CD14-positive monocyte (primary cell): ENCODE measurements around the gene TPSG1. TPM values are rescaled to one million over a fixed set of nuclear protein-coding genes. Genes with fewer than 3 reads are reported as not detected.

Experiments used
- DNase-seq, 3 donors: peaks; one replicate each; pipeline ENCODE4 v3.0.0-alpha.2; 2011 to 2022
- H2AFZ ChIP-seq: 2 replicates; pipeline ENCODE4 v1.6.0; 2012; ENCODE audit warnings: mild to moderate bottlenecking, low read depth, low read length, inconsistent platforms; ENCODE audit not compliant: insufficient read depth, poor library complexity, severe bottlenecking
- H3K27ac ChIP-seq, 2 donors: 1 replicate in 1 of 2; 2 replicates in 1 of 2; pipeline ENCODE4 v1.5.1; 2012 to 2013; ENCODE audit warnings: low read length in 2 of 2, control low read depth in 1 of 2, inconsistent platforms in 1 of 2, low read depth in 1 of 2, mild to moderate bottlenecking in 1 of 2
- H3K27me3 ChIP-seq, 2 donors: one replicate each; pipeline versions ENCODE4 v1.6.0 to v1.6.1; 2011 to 2013; ENCODE audit warnings: low read length in 2 of 2; ENCODE audit not compliant: control insufficient read depth in 2 of 2, insufficient read depth in 2 of 2
- H3K36me3 ChIP-seq, 2 donors: replicated peaks in 1 of 2; 1 replicate in 1 of 2; 2 replicates in 1 of 2; pipeline versions ENCODE4 v1.5.1 to v1.6.1; 2012 to 2013; ENCODE audit warnings: low read length in 2 of 2, control low read depth in 1 of 2, inconsistent platforms in 1 of 2, mild to moderate bottlenecking in 1 of 2; ENCODE audit not compliant: insufficient read depth in 2 of 2, control insufficient read depth in 1 of 2
- H3K4me1 ChIP-seq, 2 donors: 1 replicate in 1 of 2; 2 replicates in 1 of 2; pipeline versions ENCODE4 v1.5.1 to v1.6.1; 2012 to 2013; ENCODE audit warnings: low read length in 2 of 2, control low read depth in 1 of 2, inconsistent platforms in 1 of 2, mild to moderate bottlenecking in 1 of 2, moderate library complexity in 1 of 2; ENCODE audit not compliant: insufficient read depth in 2 of 2, control insufficient read depth in 1 of 2
- H3K4me2 ChIP-seq: replicated peaks from 2 replicates; pipeline ENCODE3; 2012; ENCODE audit warnings: low read length, moderate library complexity, mild to moderate bottlenecking; ENCODE audit not compliant: poor library complexity, severe bottlenecking; ENCODE audit errors: extremely low read depth
- H3K4me3 ChIP-seq, 3 experiments: fragments of 200-600 bp in 1 of 3; sonication (generic) in 1 of 3; replicated peaks in 1 of 3; 1 replicate in 2 of 3; 2 replicates in 1 of 3; pipeline ENCODE4 v1.5.1; 2011 to 2013; ENCODE audit warnings: low read length in 3 of 3, mild to moderate bottlenecking in 3 of 3, control low read depth in 2 of 3, low read depth in 2 of 3, inconsistent platforms in 1 of 3, moderate library complexity in 1 of 3
- H3K79me2 ChIP-seq: 2 replicates; pipeline ENCODE4 v1.6.0; 2012; ENCODE audit warnings: mild to moderate bottlenecking, control low read depth, inconsistent platforms, low read length, moderate library complexity; ENCODE audit not compliant: insufficient read depth
- H3K9ac ChIP-seq: 2 replicates; pipeline ENCODE4 v1.6.0; 2017; ENCODE audit warnings: low read length, mild to moderate bottlenecking; ENCODE audit not compliant: insufficient read depth, poor library complexity, severe bottlenecking
- H3K9me3 ChIP-seq, 2 donors: replicated peaks in 1 of 2; 1 replicate in 1 of 2; 2 replicates in 1 of 2; pipeline versions ENCODE4 v1.5.1 to v1.6.1; 2012 to 2013; ENCODE audit warnings: low read length in 2 of 2, control low read depth in 1 of 2; ENCODE audit not compliant: control insufficient read depth in 1 of 2, insufficient read depth in 1 of 2
- H4K20me1 ChIP-seq: 2 replicates; pipeline ENCODE4 v1.6.0; 2012; ENCODE audit warnings: mild to moderate bottlenecking, low read length, control low read depth, moderate library complexity; ENCODE audit not compliant: insufficient read depth
- H3K27ac Mint-ChIP-seq, 7 donors: one replicate each; pipeline ENCODE4 v1.8.0; 2020; ENCODE audit warnings: mild to moderate bottlenecking in 7 of 7, mixed read lengths in 7 of 7, moderate library complexity in 6 of 7, inconsistent platforms in 2 of 7
- H3K27me3 Mint-ChIP-seq, 3 donors: one replicate each; pipeline ENCODE4 v1.8.0; 2021 to 2022; ENCODE audit warnings: low read depth in 3 of 3, mild to moderate bottlenecking in 3 of 3, mixed read lengths in 3 of 3, moderate library complexity in 3 of 3, inconsistent platforms in 1 of 3
- H3K36me3 Mint-ChIP-seq, 2 donors: one replicate each; pipeline ENCODE4 v1.8.0; 2020; ENCODE audit warnings: mixed read lengths in 2 of 2, inconsistent platforms in 1 of 2, mild to moderate bottlenecking in 1 of 2
- H3K4me1 Mint-ChIP-seq: one replicate; pipeline ENCODE4 v1.8.0; 2020; ENCODE audit warnings: mild to moderate bottlenecking, mixed read lengths
- H3K4me3 Mint-ChIP-seq, 2 donors: one replicate each; pipeline ENCODE4 v1.8.0; 2020; ENCODE audit warnings: mild to moderate bottlenecking in 2 of 2, mixed read lengths in 2 of 2, moderate library complexity in 1 of 2
- H3K9me3 Mint-ChIP-seq, 7 donors: one replicate each; pipeline ENCODE4 v1.8.0; 2020 to 2022; ENCODE audit warnings: mixed read lengths in 7 of 7, mild to moderate bottlenecking in 6 of 7, moderate library complexity in 6 of 7, inconsistent platforms in 2 of 7
- WGBS: methylation state at CpG from one replicate; pipeline ENCODE4 v1.1.5; 2013; ENCODE audit warnings: missing lambda C conversion rate; ENCODE audit not compliant: insufficient coverage; 5-methylcytosine and 5-hydroxymethylcytosine counted together
- intact Hi-C, 2 donors: fragments of 100-400 bp; cut with micrococcal nuclease; formaldehyde crosslinking; loops; one replicate each; pipeline versions ENCODE4 v1.15.0 to v1.15.1; 2023
- polyA plus RNA-seq, 3 donors: library from polyadenylated mRNA; depleted of rRNA in 1 of 3; unstranded in 2 of 3; stranded (reverse) in 1 of 3; fragments of 300-500 nt in 2 of 3; fragments of >200 nt in 1 of 3; fragmentation: Illumina TruSeq in 2 of 3; gene quantifications; 1 replicate in 2 of 3; 2 replicates in 1 of 3; pipeline ENCODE4 v1.2.3, GENCODE V29; 2012 to 2021
- TF ChIP-seq, protein P1 (sequence below): fragments of 200-600 bp; IDR thresholded peaks from one replicate; pipeline ENCODE4 v1.8.0; 2022; ENCODE audit warnings: antibody characterized with exemption, mild to moderate bottlenecking

TPSG1 gene
- polyA plus RNA-seq, 3 donors, result not detected

DNA sequence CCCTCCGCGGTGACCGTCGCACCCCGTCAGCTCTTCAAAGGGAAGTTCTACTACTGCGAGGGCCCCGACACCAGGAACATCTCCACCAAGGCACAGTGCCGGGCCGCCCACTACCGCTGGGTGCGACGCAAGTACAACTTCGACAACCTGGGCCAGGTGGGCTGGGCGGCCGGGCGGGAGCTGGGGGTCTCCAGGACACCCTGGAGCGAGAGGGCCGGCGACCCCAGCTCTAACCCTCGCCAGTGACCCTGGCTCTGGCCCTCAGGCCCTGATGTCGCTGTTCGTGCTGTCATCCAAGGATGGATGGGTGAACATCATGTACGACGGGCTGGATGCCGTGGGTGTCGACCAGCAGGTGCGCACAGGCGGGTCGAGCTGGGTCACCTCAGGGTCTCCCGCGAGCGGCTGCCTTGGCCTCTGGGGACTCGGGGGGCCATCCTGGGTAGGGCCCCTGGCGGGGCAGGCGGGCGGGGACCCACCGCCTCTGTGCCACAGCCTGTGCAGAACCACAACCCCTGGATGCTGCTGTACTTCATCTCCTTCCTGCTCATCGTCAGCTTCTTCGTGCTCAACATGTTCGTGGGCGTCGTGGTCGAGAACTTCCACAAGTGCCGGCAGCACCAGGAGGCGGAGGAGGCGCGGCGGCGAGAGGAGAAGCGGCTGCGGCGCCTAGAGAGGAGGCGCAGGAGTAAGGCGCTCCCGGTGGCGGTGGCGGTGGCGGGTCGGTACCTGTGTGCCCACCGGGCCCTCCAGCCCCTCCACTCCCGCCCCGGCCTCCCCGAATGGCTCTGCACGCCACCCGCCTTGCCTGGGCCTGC is 13.4 kb downstream of the TPSG1 start:
- intact Hi-C loops, result loop anchor here in 1 of 2 donors (10.0 kb wide), 1 partner anchor 53 kb away; no protein-coding TSS in a partner anchor
- no peaks in the 10 kb centered on the region for H3K27me3 ChIP-seq
- Mint-ChIP-seq H3K4me1 (no peaks in the 10 kb centered on the region), H3K27ac (no peak overlapping the region), H3K27me3 (peaks cover 0 to 3% (median 0%) of the 10 kb centered on the region in 3 donors), H3K9me3 (peaks cover 0 to 3% (median 0%) of the 10 kb centered on the region in 7 donors), H3K4me3 (no peak overlapping the region), H3K36me3 (no peaks in the 10 kb centered on the region)
- no peak overlapping the region for H3K4me2 ChIP-seq
- no peak overlapping the region for H3K4me3 ChIP-seq
- H2AFZ ChIP-seq, result no peak overlapping the region
- TF ChIP-seq, protein P1, sequence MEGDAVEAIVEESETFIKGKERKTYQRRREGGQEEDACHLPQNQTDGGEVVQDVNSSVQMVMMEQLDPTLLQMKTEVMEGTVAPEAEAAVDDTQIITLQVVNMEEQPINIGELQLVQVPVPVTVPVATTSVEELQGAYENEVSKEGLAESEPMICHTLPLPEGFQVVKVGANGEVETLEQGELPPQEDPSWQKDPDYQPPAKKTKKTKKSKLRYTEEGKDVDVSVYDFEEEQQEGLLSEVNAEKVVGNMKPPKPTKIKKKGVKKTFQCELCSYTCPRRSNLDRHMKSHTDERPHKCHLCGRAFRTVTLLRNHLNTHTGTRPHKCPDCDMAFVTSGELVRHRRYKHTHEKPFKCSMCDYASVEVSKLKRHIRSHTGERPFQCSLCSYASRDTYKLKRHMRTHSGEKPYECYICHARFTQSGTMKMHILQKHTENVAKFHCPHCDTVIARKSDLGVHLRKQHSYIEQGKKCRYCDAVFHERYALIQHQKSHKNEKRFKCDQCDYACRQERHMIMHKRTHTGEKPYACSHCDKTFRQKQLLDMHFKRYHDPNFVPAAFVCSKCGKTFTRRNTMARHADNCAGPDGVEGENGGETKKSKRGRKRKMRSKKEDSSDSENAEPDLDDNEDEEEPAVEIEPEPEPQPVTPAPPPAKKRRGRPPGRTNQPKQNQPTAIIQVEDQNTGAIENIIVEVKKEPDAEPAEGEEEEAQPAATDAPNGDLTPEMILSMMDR, result no peak
- H3K79me2 ChIP-seq, result no peaks in the 10 kb centered on the region
- no peaks in the 10 kb centered on the region for H3K9me3 ChIP-seq
- no peak overlapping the region for H3K27ac ChIP-seq
- DNase-seq, result no peak
- H3K9ac ChIP-seq, result no peak overlapping the region
- no peaks in the 10 kb centered on the region for H3K4me1 ChIP-seq
- no peaks in the 10 kb centered on the region for H3K36me3 ChIP-seq
- no peaks in the 10 kb centered on the region for H4K20me1 ChIP-seq
- WGBS, result 90% methylated on average over 62 of the region's 65 CpGs

GRCh38 chr16:1210461-1210860 is 14.6 kb downstream of the TPSG1 start:
- H4K20me1 ChIP-seq, result no peaks in the 10 kb centered on the region
- no peaks in the 10 kb centered on the region for H3K27me3 ChIP-seq
- peaks cover 0 to 3% (median 0%) of the 10 kb centered on the region in 3 donors for H3K27me3 Mint-ChIP-seq

More at GRCh38 chr16:1210461-1210860, 14.6 kb downstream of the TPSG1 start:
- Mint-ChIP-seq H3K27ac (no peak overlapping the region), H3K9me3 (peaks cover 0 to 3% (median 0%) of the 10 kb centered on the region in 7 donors), H3K4me3 (no peak overlapping the region), H3K4me1 (no peaks in the 10 kb centered on the region), H3K36me3 (no peaks in the 10 kb centered on the region)
- Histone ChIP-seq H3K27ac (no peak overlapping the region), H3K4me2 (no peak overlapping the region), H3K79me2 (no peaks in the 10 kb centered on the region), H3K4me1 (no peaks in the 10 kb centered on the region), H2AFZ (no peak overlapping the region), H3K36me3 (no peaks in the 10 kb centered on the region), H3K4me3 (no peak overlapping the region), H3K9ac (no peak overlapping the region), H3K9me3 (no peaks in the 10 kb centered on the region)
- 94% methylated on average over 12 of the region's 23 CpGs for WGBS
- intact Hi-C loops, result loop anchor here in 1 of 2 donors (10.0 kb wide), 1 partner anchor 54 kb away; no protein-coding TSS in a partner anchor
- DNase-seq, result no peak
- TF ChIP-seq, protein P1, result no peak
